WTC11 (cell line): ENCODE data around the gene GBA2. TPM values are rescaled to one million over a fixed set of nuclear protein-coding genes. Genes with fewer than 3 reads are reported as not detected.

Experiments
- ATAC-seq: fragments of 200-7000 bp; cut with Tn5 transposase; 2 replicates; pipeline ENCODE4 v1.10.0; 2021; ENCODE audit warnings: mild to moderate bottlenecking, moderate library complexity
- CTCF ChIA-PET: fragments of 300-600 bp; sonication (Branson Sonifier 250); formaldehyde crosslinking; loops from one replicate; lab custom pipeline; 2021; ENCODE audit warnings: antibody characterized with exemption; lab: Charles Lee
- POLR2A ChIA-PET: fragments of 350-600 bp; sonication (Branson Sonifier 250); formaldehyde crosslinking; loops from one replicate; lab custom pipeline; 2021; ENCODE audit warnings: antibody characterized with exemption; lab: Charles Lee
- DNase-seq: peaks from one replicate; pipeline ENCODE4 v3.0.0; 2021; ENCODE audit warnings: low spot score
- H3K27ac Mint-ChIP-seq: 2 replicates; pipeline ENCODE4 v1.8.0; 2021; ENCODE audit warnings: mixed read lengths
- H3K27me3 Mint-ChIP-seq: 2 replicates; pipeline ENCODE4 v1.8.0; 2021; ENCODE audit warnings: low read depth, mild to moderate bottlenecking, moderate library complexity, mixed read lengths
- H3K36me3 Mint-ChIP-seq: 2 replicates; pipeline ENCODE4 v1.8.0; 2021; ENCODE audit warnings: mixed read lengths
- H3K4me1 Mint-ChIP-seq: 2 replicates; pipeline ENCODE4 v1.8.0; 2022; ENCODE audit warnings: mixed read lengths
- H3K4me3 Mint-ChIP-seq: 2 replicates; pipeline ENCODE4 v1.8.0; 2021; ENCODE audit warnings: mild to moderate bottlenecking, moderate library complexity, mixed read lengths
- H3K9me3 Mint-ChIP-seq: 2 replicates; pipeline ENCODE4 v1.8.0; 2021; ENCODE audit warnings: mixed read lengths
- ATF1 ChIP-seq: sonication (generic); formaldehyde crosslinking; IDR thresholded peaks from 2 replicates; pipeline ENCODE4 v1.8.1; 2023; ENCODE audit warnings: mild to moderate bottlenecking, moderate library complexity, missing genetic modification reagents
- CREB1 ChIP-seq: sonication (generic); formaldehyde crosslinking; IDR thresholded peaks from 2 replicates; pipeline ENCODE4 v1.8.0; 2023; ENCODE audit warnings: mild to moderate bottlenecking, missing genetic modification reagents
- E2F4 ChIP-seq: sonication (generic); formaldehyde crosslinking; IDR thresholded peaks from 2 replicates; pipeline ENCODE4 v1.8.1; 2022; ENCODE audit warnings: low read depth, mild to moderate bottlenecking, moderate library complexity, missing genetic modification reagents, borderline replicate concordance
- FOXK1 ChIP-seq: sonication (generic); formaldehyde crosslinking; IDR thresholded peaks from 2 replicates; pipeline ENCODE4 v1.8.0; 2022; ENCODE audit warnings: mild to moderate bottlenecking, moderate library complexity, missing genetic modification reagents
- NFYB ChIP-seq: sonication (generic); formaldehyde crosslinking; conservative IDR thresholded peaks from 2 replicates; pipeline ENCODE4 v1.8.0; 2022; ENCODE audit warnings: low read depth, missing genetic modification reagents
- NR1H2 ChIP-seq: sonication (generic); formaldehyde crosslinking; IDR thresholded peaks from 2 replicates; pipeline ENCODE4 v1.9.0; 2021; ENCODE audit warnings: mild to moderate bottlenecking, moderate library complexity, missing genetic modification reagents
- NR2C2 ChIP-seq: sonication (generic); formaldehyde crosslinking; IDR thresholded peaks from 2 replicates; pipeline ENCODE4 v1.8.0; 2022; ENCODE audit warnings: mild to moderate bottlenecking, missing genetic modification reagents
- SP1 ChIP-seq: sonication (generic); formaldehyde crosslinking; conservative IDR thresholded peaks from 2 replicates; pipeline ENCODE4 v1.8.1; 2022; ENCODE audit warnings: missing genetic modification reagents
- STAT6 ChIP-seq: sonication (generic); formaldehyde crosslinking; conservative IDR thresholded peaks from 2 replicates; pipeline ENCODE4 v1.8.1; 2023; ENCODE audit warnings: mild to moderate bottlenecking, low read depth, missing genetic modification reagents, moderate library complexity
- TEAD1 ChIP-seq: sonication (generic); formaldehyde crosslinking; IDR thresholded peaks from 2 replicates; pipeline ENCODE4 v1.8.0; 2022; ENCODE audit warnings: mild to moderate bottlenecking, missing genetic modification reagents
- USF1 ChIP-seq: sonication (generic); formaldehyde crosslinking; IDR thresholded peaks from 2 replicates; pipeline ENCODE4 v1.8.0; 2022; ENCODE audit warnings: mild to moderate bottlenecking, missing genetic modification reagents
- ZNF138 ChIP-seq: sonication (generic); formaldehyde crosslinking; conservative IDR thresholded peaks from 2 replicates; pipeline ENCODE4 v1.8.1; 2022; ENCODE audit warnings: mild to moderate bottlenecking, moderate library complexity, missing genetic modification reagents
- ZNF396 ChIP-seq: fragments of 250-450 bp; sonication (Bioruptor Pico); IDR thresholded peaks from 2 replicates; pipeline ENCODE4 v1.8.0; 2021; ENCODE audit warnings: mild to moderate bottlenecking, moderate library complexity, borderline replicate concordance
- ZNF532 ChIP-seq: fragments of 250-450 bp; sonication (Bioruptor Pico); IDR thresholded peaks from 2 replicates; pipeline ENCODE4 v1.9.0; 2021; ENCODE audit warnings: mild to moderate bottlenecking, borderline replicate concordance
- ZSCAN18 ChIP-seq: fragments of 250-450 bp; sonication (Bioruptor Pico); IDR thresholded peaks from 2 replicates; pipeline ENCODE4 v2.1.2; 2022; ENCODE audit warnings: mild to moderate bottlenecking, moderate library complexity
- total RNA-seq: library from RNA; stranded (reverse); gene quantifications from 3 replicates; pipeline ENCODE4 v1.2.3, GENCODE V29; 2021

The GBA2 gene
- total RNA-seq, 1 experiment from 2014 or later = 104 TPM

DNA sequence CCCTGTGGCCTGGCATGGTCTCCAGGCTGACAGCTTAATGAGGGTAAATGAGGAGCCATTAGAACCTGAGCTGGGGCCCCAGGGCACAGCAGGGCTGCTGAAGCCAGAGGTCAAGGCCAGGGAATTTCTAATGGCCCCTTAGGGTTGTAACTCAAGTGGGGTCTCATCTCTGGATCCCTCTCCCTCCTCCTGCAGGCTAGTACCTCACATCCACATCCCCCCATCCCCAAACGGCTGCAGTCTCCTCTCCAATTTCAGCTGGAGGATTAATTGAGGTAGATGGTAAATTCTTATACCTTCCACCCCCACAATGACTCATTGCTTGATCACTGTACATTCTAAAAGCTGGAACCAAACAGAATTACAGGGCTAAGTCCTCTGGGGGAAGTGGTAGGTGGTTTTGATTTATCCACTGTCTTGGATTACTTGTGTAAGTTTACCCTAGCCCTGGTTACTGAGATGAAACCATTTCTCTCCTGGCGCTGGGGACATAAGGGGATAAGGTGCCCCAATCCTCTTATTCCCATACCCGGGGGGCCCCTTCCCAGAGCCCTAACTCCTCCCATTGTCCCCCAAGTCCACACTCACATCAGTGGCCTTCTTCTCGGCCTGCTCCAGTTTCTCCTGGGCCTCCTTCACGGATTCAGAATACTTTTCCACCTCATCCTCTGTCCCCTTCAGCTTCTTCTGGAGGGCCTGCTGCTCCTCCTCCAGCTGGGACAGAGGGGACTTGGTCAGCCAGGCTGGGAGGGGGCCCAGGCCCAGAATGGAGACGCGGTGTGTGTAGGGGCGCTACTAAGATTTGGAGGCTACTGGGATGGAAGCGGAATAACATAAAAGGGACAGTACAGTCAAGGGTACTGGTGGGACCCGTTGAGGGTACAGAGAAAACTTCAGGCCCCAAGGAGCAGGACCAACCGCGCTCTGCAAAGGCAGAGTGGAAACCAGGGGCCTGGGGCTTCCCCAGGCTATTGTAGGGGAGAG, 60.2 kb downstream of the GBA2 start:
- TF ChIP-seq E2F4 (CRISPR knock-in tag) = no peak

GRCh38 chr9:35687972-35688557, 61.0 kb downstream of the GBA2 start:
- POLR2A ChIA-PET = interaction anchor here (1.1 to 5.2 kb wide), 3 partner anchors 23 to 42 kb away, joined by 4 to 38 read pairs (median 4); partner anchors contain the start of genes ARHGEF39, CCDC107 and RMRP
- peak overlapping the region; percentile 91 for H3K4me3 Mint-ChIP-seq
- H3K27ac Mint-ChIP-seq = no peak overlapping the region
- H3K4me1 Mint-ChIP-seq = peaks cover 23% of the 10 kb centered on the region
- H3K27me3 Mint-ChIP-seq = no peaks in the 10 kb centered on the region
- TF ChIP-seq ZSCAN18 (CRISPR knock-in tag) = no peak
- no peak for TF ChIP-seq CREB1 (CRISPR knock-in tag)
- TF ChIP-seq ZNF138 = no peak
- TF ChIP-seq ZNF396 (CRISPR knock-in tag) = no peak
- TF ChIP-seq SP1 (CRISPR knock-in tag) = no peak
- no peaks in the 10 kb centered on the region for H3K9me3 Mint-ChIP-seq
- DNase-seq = no peak
- no peak for ATAC-seq
- peaks cover 30% of the 10 kb centered on the region for H3K36me3 Mint-ChIP-seq
- CTCF ChIA-PET = interaction anchor here (0.7 to 6.8 kb wide), 7 partner anchors 8 to 84 kb away, joined by 3 to 49 read pairs (median 18); partner anchors contain the start of genes ARHGEF39 and CCDC107

More for the DNA sequence above, 60.2 kb downstream of the GBA2 start:
- Mint-ChIP-seq H3K27me3 (no peaks in the 10 kb centered on the region), H3K4me1 (peaks cover 23% of the 10 kb centered on the region), H3K9me3 (no peaks in the 10 kb centered on the region), H3K36me3 (peaks cover 22% of the 10 kb centered on the region), H3K4me3 (peak overlapping the region; percentile 91), H3K27ac (0 out of 2 replicates have a peak overlapping the region, but pooled peaks have one; percentile 48)
- DNase-seq (no peak), ATAC-seq (no peak)
- POLR2A ChIA-PET = interaction anchor here (0.6 to 5.2 kb wide), 10 partner anchors 8 to 1051 kb away, joined by 3 to 38 read pairs (median 4); partner anchors contain the start of genes ARHGEF39, CCDC107 and RMRP
- CTCF ChIA-PET = interaction anchor here (0.6 to 6.8 kb wide), 10 partner anchors 8 to 121 kb away, joined by 3 to 49 read pairs (median 19); partner anchors contain the start of genes ARHGEF39, CCDC107 and TESK1

- DNase-seq = no peak
- Mint-ChIP-seq H3K27ac (peak overlapping the region; percentile 55; the same call in 1 of the 2 replicates), H3K4me3 (peak overlapping the region; percentile 48), H3K4me1 (peaks cover 23% of the 10 kb centered on the region), H3K9me3 (no peaks in the 10 kb centered on the region), H3K36me3 (peaks cover 37% of the 10 kb centered on the region), H3K27me3 (no peaks in the 10 kb centered on the region)
- CTCF ChIA-PET = interaction anchor here (0.7 to 6.8 kb wide), 4 partner anchors 7 to 84 kb away, joined by 3 to 49 read pairs (median 14); no protein-coding TSS in a partner anchor
- POLR2A ChIA-PET = interaction anchor here (0.6 kb wide), 1 partner anchor 72 kb away, joined by 5 read pairs; no protein-coding TSS in a partner anchor
- ATAC-seq = no peak
- no peak for TF ChIP-seq NR1H2 (CRISPR knock-in tag)
- no peak for TF ChIP-seq NR2C2 (CRISPR knock-in tag)
- TF ChIP-seq USF1 (CRISPR knock-in tag) = no peak
- TF ChIP-seq ATF1 (CRISPR knock-in tag) = no peak
- no peak for TF ChIP-seq STAT6 (CRISPR knock-in tag)
- no peak for TF ChIP-seq TEAD1
- TF ChIP-seq ZNF532 (CRISPR knock-in tag) = no peak
- no peak for TF ChIP-seq ZSCAN18 (CRISPR knock-in tag)
- no peak for TF ChIP-seq FOXK1 (CRISPR knock-in tag)
- TF ChIP-seq CREB1 (CRISPR knock-in tag) = no peak
- TF ChIP-seq NFYB (CRISPR knock-in tag) = no peak
These were observed 61.7 kb downstream of the GBA2 start for GRCh38 chr9:35687306-35687705.
